ENCODE results near the gene PMM2.

The PMM2 gene

DNA sequence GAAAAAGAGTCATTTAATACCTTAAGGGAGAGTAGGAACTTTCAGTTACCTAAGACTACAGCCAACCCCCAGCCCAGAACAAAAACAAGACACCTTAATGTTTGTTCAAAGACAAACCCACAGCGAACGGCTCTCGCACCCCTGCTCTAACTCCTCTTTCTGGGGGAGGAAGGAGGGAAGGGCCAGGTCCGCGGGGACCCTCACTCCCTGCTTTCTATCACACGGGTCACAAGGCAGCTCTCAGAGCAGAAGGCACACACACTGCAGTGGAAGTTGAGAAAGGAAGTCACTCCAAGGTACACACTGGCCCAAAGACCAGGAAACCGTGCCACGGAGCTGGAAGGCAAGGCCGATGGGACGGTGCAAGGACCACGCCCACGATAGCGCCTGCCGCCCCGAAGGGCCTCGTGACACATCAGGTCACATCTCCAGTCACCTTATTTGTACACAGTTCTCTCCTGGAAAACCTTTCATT lies 94.5 kb downstream of the PMM2 start:
- no peak for DNase-seq

DNA sequence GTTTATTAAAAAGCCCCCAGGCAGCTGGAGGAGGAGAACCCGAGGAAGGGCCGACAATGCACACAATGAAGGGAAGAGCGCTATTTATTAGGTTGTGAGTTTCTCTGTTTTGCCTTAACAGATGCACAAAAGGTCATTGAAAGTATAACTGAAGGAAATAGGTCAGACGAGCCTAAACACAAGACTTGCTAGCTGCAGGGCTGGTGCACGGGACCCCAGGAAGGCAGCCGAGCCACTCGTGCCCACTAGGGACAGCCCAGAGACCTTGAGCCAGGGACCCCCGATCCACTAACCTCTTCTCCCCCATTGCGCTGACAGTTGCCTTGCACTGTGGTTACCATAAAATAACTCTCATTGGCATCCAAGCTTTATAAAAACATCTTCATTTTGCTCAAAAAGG lies 95.8 kb downstream of the PMM2 start:
- DNase-seq = no peak

DNA sequence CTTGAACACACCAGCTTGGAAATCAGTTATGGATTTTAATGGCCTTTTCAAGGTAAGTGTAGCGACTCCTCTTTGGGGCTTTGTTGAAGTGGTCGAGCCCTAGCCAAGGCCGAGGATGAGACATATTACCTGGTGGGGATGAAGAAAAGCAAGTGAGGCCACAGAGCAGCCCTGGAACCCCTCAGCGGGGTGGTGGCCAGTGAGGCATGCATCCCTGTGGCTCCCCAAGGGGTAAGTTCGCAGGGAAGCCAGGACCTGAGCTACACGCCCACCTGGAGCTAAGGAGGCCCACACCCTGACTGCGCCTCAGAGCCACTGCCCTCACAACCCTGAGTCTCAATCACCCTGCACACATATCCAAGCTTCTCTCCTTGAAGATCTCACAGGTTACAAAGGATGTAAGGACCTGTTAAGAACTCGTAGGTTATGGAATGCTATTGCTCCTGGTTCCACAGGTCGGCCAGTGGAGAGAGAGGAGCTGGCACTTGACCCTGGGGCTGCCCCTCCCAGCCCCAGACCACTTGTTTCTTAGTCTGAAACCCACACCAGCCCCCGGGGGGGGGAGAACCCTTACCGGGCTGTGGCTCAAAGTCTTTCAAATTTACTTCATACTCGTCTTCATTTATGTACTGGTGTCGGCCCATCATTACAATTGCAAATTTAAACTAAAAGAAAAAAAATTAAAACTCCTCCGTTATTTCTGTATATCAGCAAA lies 96.5 kb downstream of the PMM2 start:
- no peak for DNase-seq

DNA sequence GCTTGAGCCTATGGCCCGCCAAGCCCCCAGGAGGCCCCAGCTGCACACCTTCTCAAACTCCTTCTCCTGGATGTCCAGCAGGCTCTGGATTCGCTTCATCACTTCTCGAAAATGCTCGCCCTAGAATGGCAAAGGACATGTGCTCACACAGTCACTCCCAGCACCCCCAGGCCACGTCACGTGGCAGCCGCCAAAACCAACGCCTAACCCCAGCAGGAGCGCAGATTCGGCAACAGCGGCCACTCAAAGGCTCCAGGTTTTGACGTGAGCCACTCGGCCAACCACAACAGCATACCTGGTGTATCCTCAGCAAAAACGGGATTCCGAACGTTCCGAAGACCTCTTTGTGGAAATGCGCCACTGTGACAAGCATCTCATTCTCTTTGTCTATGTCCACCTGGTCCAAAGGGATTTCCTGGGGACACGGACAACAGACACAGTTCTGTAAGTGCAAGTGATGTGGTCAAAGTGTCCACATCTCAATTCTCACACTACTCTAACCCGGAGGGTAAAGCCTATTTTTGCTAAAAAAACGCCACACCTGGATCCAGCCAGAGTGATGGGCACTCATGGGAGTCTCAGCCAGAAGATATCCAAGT lies 97.2 kb downstream of the PMM2 start:
- DNase-seq = no peak

DNA sequence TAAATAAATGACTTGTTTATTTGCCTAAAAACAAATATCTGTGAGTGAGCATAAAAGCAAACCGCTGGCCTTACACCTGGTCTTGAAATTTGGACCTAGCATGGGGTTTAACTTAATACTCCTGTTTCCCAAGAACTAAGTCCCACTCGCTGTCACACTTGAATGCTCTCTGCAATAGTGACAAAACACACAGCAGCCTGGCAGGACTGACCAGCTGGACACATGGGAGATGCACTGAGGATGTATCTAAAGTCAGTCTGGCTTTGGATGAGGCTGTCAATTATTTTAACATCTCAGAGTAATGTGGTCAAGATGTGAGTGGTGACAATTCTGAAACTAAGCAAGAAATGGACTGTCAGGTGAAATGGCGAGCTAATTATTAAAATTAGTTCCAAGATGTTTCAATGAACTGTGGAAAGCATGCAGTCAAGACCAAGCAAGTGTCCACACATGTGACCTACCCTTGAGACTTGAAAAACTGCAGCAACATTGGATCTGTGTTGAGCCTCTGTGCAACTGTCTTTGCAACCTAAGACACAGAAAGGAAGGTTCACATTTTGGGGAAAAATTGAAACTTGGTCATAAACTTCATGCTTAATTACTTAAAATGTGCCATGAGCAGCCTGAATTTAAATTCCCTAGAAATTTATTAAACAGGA lies 101.2 kb downstream of the PMM2 start:
- no peak for DNase-seq
